Fibroblast of lung (primary cell): Measurements from ENCODE around the gene CYB561D2. TPM values are rescaled to one million over a fixed set of nuclear protein-coding genes. Genes with fewer than 3 reads are reported as not detected.

ENCODE experiments used
- DNase-seq, 2 donors: peaks; one replicate each; pipeline versions ENCODE4 v3.0.0 to v3.0.0-alpha.2; 2010; ENCODE audit warnings: low read depth in 2 of 2
- H2AFZ ChIP-seq: 2 replicates; pipeline ENCODE4 v1.5.1; 2012; ENCODE audit warnings: low read length, control low read depth, inconsistent platforms
- H3K27ac ChIP-seq: 2 replicates; pipeline ENCODE4 v1.5.1; 2011; ENCODE audit warnings: low read length, control low read depth; ENCODE audit not compliant: insufficient read depth
- H3K27me3 ChIP-seq: 2 replicates; pipeline ENCODE4 v1.5.1; 2011; ENCODE audit warnings: mild to moderate bottlenecking, low read length; ENCODE audit not compliant: control insufficient read depth, insufficient read depth
- H3K36me3 ChIP-seq: 2 replicates; pipeline ENCODE4 v1.5.1; 2011; ENCODE audit warnings: low read length; ENCODE audit not compliant: control insufficient read depth, insufficient read depth
- H3K4me1 ChIP-seq: 2 replicates; pipeline ENCODE4 v1.5.1; 2011; ENCODE audit warnings: low read length; ENCODE audit not compliant: control insufficient read depth, insufficient read depth; ENCODE audit errors: extremely low read depth
- H3K4me2 ChIP-seq: 2 replicates; pipeline ENCODE4 v1.5.1; 2011; ENCODE audit warnings: low read length, control low read depth; ENCODE audit not compliant: insufficient read depth; ENCODE audit errors: extremely low read depth
- H3K4me3 ChIP-seq, 4 experiments: fragments of 200-600 bp in 1 of 4; sonication (generic) in 1 of 4; replicated peaks in 1 of 4; 2 replicates each; pipeline ENCODE4 v1.5.1; 2011 to 2016; ENCODE audit warnings: low read length in 4 of 4, low read depth in 3 of 4, mild to moderate bottlenecking in 3 of 4, control low read depth in 2 of 4, inconsistent platforms in 1 of 4, mixed read lengths in 1 of 4; ENCODE audit not compliant: insufficient read depth in 1 of 4; ENCODE audit errors: control extremely low read depth in 1 of 4
- H3K79me2 ChIP-seq: 2 replicates; pipeline ENCODE4 v1.5.1; 2012; ENCODE audit warnings: mild to moderate bottlenecking, low read length, inconsistent platforms; ENCODE audit not compliant: control insufficient read depth, insufficient read depth
- H3K9ac ChIP-seq: 2 replicates; pipeline ENCODE4 v1.5.1; 2011; ENCODE audit warnings: mild to moderate bottlenecking, low read length, control low read depth; ENCODE audit not compliant: insufficient read depth
- H3K9me3 ChIP-seq: 2 replicates; pipeline ENCODE4 v1.5.1; 2012; ENCODE audit warnings: low read depth, low read length; ENCODE audit not compliant: control insufficient read depth, insufficient read depth
- H4K20me1 ChIP-seq: 2 replicates; pipeline ENCODE4 v1.5.1; 2011; ENCODE audit warnings: low read length; ENCODE audit not compliant: control insufficient read depth, insufficient read depth; ENCODE audit errors: extremely low read depth
- CTCF ChIP-seq, 2 donors: IDR thresholded peaks in 1 of 2; conservative IDR thresholded peaks in 1 of 2; 1 replicate in 1 of 2; 2 replicates in 1 of 2; pipeline ENCODE4 v1.5.1; 2011 to 2012; ENCODE audit warnings: low read length in 2 of 2, control low read depth in 1 of 2, inconsistent platforms in 1 of 2, low read depth in 1 of 2, mild to moderate bottlenecking in 1 of 2
- EZH2 ChIP-seq: IDR thresholded peaks from 2 replicates; pipeline ENCODE4 v1.5.1; 2012; ENCODE audit warnings: low read length, control low read depth, mild to moderate bottlenecking; ENCODE audit errors: missing control alignments
- polyA plus RNA-seq, 2 donors: library from polyadenylated mRNA; depleted of rRNA in 1 of 2; stranded (reverse) in 1 of 2; unstranded in 1 of 2; fragments of >200 nt; gene quantifications; 2 replicates each; pipeline ENCODE4 v1.2.1, GENCODE V29; 2011 to 2012; ENCODE audit warnings: missing spikeins in 1 of 2
- total RNA-seq: library from RNA; depleted of rRNA; stranded (reverse); fragments of >200 nt; gene quantifications from 2 replicates; pipeline ENCODE4 v1.2.1, GENCODE V29; 2014

Gene CYB561D2
- total and polyA plus RNA-seq, 2 donors (not counting 1 experiment from before 2014, with no cell fraction given) = 16.4 to 28.6 TPM

GRCh38 chr3:50330330-50330729 is 20.3 kb upstream of the CYB561D2 start:
- no peak for TF ChIP-seq CTCF (conservative IDR thresholded peaks at IDR 0.05 in 1 of 2, IDR thresholded peaks at IDR 0.05 in 1 of 2; ENCODE audit: low read depth in 1 of 2, low read length in 2 of 2)
- no peak for TF ChIP-seq EZH2
- Histone ChIP-seq H3K9ac (no peak overlapping the region), H3K27ac (no peak overlapping the region), H3K79me2 (peaks cover 57% of the 10 kb centered on the region), H3K4me3 (no peak overlapping the region), H3K36me3 (peaks cover 25% of the 10 kb centered on the region), H3K9me3 (no peaks in the 10 kb centered on the region), H2AFZ (no peak overlapping the region), H4K20me1 (no peaks in the 10 kb centered on the region), H3K4me2 (no peak overlapping the region), H3K27me3 (no peaks in the 10 kb centered on the region), H3K4me1 (peaks cover 19% of the 10 kb centered on the region)
- no peak for DNase-seq

- peaks cover 20% of the 10 kb centered on the region for H3K4me1 ChIP-seq
- no peaks in the 10 kb centered on the region for H4K20me1 ChIP-seq
Observed at GRCh38 chr3:50331364-50331907, 19.2 kb upstream of the CYB561D2 start.

GRCh38 chr3:50333744-50334328 is 16.8 kb upstream of the CYB561D2 start:
- H3K4me2 ChIP-seq = peak overlapping the region; percentile 64
- H3K27ac ChIP-seq = peak overlapping the region; percentile 97
- TF ChIP-seq CTCF (conservative IDR thresholded peaks at IDR 0.05 in 1 of 2, IDR thresholded peaks at IDR 0.05 in 1 of 2; ENCODE audit: low read depth in 1 of 2, low read length in 2 of 2) (no peak), EZH2 (no peak)
- no peaks in the 10 kb centered on the region for H3K9me3 ChIP-seq
- H3K9ac ChIP-seq = peak overlapping the region; percentile 51
- peaks cover 23% of the 10 kb centered on the region for H3K36me3 ChIP-seq
- peak overlapping the region in 1 of 4 experiments; percentile 1 for H3K4me3 ChIP-seq
- peaks cover 18% of the 10 kb centered on the region for H3K4me1 ChIP-seq
- peak; percentile 44 to 68 for DNase-seq
- no peaks in the 10 kb centered on the region for H3K27me3 ChIP-seq
- H4K20me1 ChIP-seq = no peaks in the 10 kb centered on the region
- H2AFZ ChIP-seq = no peak overlapping the region
- peaks cover 73% of the 10 kb centered on the region for H3K79me2 ChIP-seq

More at GRCh38 chr3:50331364-50331907, 19.2 kb upstream of the CYB561D2 start:
- Histone ChIP-seq H3K9ac (no peak overlapping the region), H3K9me3 (no peaks in the 10 kb centered on the region), H3K4me2 (no peak overlapping the region), H3K27me3 (no peaks in the 10 kb centered on the region), H2AFZ (no peak overlapping the region), H3K27ac (no peak overlapping the region), H3K79me2 (peaks cover 69% of the 10 kb centered on the region), H3K4me3 (no peak overlapping the region), H3K36me3 (peaks cover 23% of the 10 kb centered on the region)
- no peak for DNase-seq
- no peak for TF ChIP-seq EZH2
- TF ChIP-seq CTCF (conservative IDR thresholded peaks at IDR 0.05 in 1 of 2, IDR thresholded peaks at IDR 0.05 in 1 of 2; ENCODE audit: low read depth in 1 of 2, low read length in 2 of 2) = no peak
